Activated T-helper 1 cell treated with anti-CD3 and anti-CD28 coated beads, Interleukin-2, amount 50 U/mL, for 16 hours (primary cell): ENCODE data around the gene ECM1.

Source experiments
- DNase-seq, 2 donors: peaks; one replicate each; pipeline ENCODE4 v3.0.0-alpha.2; 2020; ENCODE audit warnings: low read depth in 1 of 2, low spot score in 1 of 2

The ECM1 gene

DNA sequence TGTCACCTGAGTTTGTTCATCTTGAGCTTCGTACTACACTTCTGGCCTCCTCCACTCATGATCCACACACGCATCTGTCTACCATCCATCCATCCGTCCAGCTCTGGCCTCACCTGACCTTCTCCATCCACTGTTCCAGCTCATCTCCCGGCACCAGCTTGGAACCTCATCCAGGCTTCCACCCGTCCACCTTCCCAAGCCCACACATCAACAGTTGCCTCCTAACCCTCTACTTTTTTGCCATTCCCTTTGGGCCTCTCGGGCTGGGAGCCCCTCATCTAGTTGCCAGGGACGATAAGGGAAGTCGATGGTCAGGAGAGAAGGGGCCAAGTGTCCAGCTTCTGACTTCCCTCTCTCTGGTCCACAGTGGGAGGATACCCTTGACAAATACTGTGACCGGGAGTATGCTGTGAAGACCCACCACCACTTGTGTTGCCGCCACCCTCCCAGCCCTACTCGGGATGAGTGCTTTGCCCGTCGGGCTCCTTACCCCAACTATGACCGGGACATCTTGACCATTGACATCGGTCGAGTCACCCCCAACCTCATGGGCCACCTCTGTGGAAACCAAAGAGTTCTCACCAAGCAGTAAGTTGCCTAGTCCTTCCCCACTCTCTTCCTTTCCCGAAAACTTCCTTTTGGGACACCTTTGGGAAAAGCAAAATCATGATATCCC lies 4.2 kb downstream of the ECM1 start:
- no peak for DNase-seq

GRCh38 chr1:150512846-150513245 lies 4.9 kb downstream of the ECM1 start:
- no peak for DNase-seq

- DNase-seq: no peak
These were observed 5.5 kb downstream of the ECM1 start for GRCh38 chr1:150513351-150513791.

DNA sequence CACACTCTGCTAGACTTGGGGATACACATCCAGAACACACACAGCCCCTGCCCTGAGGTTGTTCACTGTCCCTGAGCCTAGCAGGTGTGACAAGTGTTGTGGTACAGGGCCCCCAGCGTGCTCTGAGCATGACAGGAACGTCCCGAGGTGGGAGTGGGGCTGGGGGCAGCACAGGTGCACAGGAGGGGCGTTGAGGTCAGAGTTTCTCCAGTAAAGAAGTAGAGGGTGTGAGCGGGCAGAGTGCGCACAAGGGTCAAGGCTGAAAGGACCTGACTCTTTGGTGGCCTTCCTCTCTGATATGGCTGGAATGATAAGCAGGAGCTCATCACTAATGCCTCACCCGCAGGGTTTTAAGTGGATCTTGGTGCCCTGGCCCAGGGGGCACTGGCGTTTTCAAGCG lies 6.4 kb downstream of the ECM1 start:
- no peak for DNase-seq

DNA sequence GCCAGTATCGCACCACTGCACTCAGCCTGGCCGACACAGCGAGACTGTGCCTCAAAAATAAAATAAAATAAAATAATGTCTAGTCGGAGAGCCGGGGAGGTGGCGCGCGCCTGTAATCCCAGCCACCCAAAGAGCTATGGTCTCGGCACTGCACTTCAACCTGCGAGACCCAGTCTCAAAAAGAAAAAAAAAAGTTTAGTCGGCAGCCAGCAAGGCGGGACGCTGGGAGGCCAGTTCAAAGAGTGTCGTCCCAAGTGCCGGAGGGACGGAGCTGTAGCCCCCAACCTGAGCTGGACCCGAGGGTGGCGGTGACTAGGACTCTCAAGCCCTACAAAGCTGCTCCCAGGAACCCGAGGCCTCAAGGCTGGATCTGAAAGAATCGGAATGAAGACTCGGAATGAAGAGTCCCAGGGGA lies 7.0 kb downstream of the ECM1 start:
- DNase-seq: no peak

DNA sequence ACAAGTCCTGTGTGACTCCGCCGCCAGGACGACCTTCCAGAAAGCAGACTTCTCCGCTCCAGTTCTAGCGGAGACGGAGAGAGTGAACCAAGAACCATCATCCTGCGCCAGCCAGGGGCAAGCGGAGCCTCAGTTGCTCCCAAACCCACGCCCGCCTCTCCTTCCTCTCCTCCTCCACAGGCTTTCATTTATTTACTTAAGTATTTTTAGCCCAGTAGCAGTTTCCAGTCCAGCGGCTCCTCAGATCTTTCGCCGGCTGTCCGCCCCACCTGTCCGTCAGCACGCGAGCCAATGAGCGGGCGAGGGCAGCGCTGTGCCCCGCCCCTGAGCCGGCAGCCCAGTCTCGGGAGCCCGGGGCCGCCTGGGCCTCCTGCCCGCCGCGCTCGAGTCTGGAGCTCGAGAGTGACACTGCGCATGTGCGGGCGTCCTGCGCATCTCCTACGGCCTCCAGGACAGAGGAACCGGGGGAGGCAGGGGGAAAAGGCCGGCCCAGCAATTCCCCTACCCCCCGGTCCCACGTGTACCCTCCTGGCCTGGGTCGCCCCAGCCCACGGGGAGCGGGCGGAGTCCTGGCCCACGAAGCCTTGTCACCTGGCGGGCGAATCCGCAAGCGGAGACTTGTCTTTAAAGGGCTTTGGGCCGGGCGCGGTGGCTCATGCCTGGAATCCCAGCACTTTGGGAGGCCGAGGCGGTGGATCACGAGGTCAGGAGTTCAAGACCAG lies 7.6 kb downstream of the ECM1 start, which contains the start of gene FALEC:
Gene FALEC, plus strand, starts transcription at position 425 of the 722 bp plus-strand sequence.
- peak; percentile 73 to 86 for DNase-seq

GRCh38 chr1:150516050-150516591 lies 8.2 kb downstream of the ECM1 start:
- DNase-seq: no peak

DNA sequence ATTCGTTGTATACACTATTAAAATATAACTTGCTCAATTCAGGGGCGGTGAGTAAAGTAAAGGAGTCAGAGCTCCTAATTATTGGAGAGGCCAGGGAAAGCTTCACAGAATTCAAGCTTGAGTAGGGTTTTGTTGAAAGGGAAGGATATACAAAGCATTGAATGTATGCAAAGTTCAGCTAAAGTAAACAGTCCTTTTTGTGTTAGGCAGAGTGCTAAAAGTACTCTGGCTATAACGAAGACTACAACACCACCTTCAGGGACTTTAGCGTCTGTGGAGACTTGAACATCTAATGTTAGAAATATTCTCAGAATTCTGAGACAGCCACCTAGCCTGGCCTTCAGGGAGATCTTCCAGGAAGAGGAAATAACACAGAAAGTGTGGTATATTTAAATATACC lies 8.7 kb downstream of the ECM1 start:
- no peak for DNase-seq

- no peak for DNase-seq
These were observed 13.5 kb downstream of the ECM1 start for GRCh38 chr1:150521196-150521968.

DNA sequence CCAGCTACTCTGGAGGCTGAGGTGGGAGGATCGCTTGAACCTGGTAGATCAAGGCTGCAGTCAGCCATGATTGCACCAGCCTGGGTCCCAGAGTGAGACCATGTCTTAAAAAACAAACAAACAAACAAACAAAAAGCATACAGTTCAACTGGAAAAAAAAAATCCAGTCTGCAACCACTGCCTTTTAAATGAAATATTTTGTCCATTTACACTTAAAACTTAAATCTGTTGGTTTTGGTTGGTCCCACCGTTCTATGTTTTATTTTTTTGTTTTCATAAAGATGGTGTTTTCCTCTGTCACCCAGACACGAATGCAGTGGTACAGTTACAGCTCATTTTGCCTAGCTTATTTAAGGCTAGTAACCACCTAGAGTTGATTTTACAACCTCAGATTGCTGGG lies 17.4 kb downstream of the ECM1 start:
- no peak for DNase-seq

DNA sequence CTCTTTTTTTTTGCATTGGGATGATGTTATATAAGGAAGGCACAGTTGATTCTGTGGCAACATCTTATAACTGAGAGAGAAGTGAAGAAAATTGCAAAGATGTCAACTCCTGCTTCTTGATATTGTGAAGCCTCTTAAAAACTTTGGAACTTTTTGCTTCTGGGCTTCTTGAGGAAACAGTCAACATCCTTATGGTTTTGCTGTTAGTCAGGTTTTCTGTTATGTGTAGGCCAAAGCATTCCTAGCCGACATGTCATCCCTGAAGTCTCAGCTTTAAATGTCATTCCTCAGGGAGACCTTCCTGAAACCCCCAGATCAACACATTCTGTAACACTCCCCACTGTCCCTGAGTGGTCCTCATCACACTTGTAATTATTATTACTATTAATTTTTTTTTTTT lies 20.3 kb downstream of the ECM1 start:
- no peak for DNase-seq

GRCh38 chr1:150529017-150529416 lies 21.1 kb downstream of the ECM1 start:
- DNase-seq: no peak

- DNase-seq: no peak
These were observed 22.7 kb downstream of the ECM1 start for GRCh38 chr1:150530491-150531159.

DNA sequence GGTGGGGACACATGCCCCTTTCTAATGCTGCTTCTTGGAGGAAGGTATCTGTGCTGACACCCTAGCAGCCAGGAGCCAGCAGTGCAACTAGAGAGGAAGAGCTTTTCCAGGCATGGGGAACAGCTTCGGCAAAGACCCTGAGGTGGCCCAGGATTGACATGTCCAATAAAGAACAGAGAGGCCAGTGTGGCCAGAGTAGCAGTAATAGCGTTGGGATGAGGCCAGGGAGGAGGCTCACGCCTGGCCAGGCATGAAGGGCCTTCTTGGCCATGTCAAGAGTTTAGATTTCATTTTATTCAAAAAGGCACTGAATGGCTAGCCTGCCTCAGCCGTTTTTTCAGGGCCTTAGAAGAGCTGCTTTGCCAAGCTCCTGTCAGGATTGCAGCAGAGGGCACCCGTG lies 25.0 kb downstream of the ECM1 start:
- DNase-seq: no peak

GRCh38 chr1:150534002-150534401 lies 26.1 kb downstream of the ECM1 start:
- DNase-seq: no peak

GRCh38 chr1:150535511-150536287 lies 27.8 kb downstream of the ECM1 start:
- no peak for DNase-seq

DNA sequence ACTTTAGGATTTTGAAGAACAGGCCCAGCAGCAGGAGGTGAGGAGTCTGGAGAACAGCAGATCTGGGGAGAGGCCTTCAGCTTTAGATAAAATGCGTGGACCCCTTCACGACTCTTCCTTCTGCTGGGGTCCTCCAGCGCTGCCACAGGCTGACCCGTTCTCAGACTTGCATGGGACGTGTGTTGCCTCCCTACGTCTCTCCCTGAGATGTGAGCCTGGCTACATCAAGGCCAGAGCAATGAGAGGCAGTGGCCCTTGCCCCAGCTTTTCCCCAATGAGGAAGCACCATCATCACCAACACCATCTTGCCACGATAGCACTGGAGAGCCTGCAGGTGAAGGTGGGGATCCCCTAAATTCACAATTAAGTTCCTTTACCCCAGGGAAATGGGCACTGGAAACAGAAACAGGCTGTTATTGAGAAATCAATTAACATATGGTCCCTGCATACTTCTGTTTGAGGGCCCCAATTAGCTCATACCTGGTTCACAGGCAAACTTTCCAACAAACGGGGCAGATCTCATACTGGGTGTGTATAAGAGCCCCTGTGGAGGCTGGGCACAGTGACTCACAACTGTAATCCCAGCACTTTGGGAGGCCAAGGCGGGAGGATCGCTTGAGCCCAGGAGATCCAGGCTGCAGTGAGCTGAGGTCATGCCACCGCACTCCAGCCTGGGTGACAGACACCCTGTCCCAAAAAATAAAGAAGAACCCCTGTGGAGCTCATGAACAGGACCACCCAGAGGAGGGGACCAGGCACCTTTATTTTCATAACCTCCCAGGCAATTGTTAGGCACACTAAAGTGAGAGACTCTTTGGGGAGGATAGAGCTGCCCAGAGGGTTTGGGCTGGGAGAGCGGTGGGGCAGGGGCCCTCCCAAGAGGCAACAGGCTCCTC lies 29.2 kb downstream of the ECM1 start:
- no peak for DNase-seq

- DNase-seq: no peak
These were observed 30.1 kb downstream of the ECM1 start for GRCh38 chr1:150537732-150538684.
